ENCODE measurements around the gene CCDC172. TPM values are rescaled to one million over a fixed set of nuclear protein-coding genes. Genes with fewer than 3 reads are reported as not detected.

Gene CCDC172
- total RNA-seq, 1 donor from 2014 or later: not detected

- no peak for DNase-seq (ENCODE audit: extremely low spot score, unreplicated experiment)
- no peak overlapping the region for H3K4me3 Mint-ChIP-seq (ENCODE audit: unreplicated experiment)
- H3K27ac Mint-ChIP-seq (ENCODE audit: unreplicated experiment): no peak overlapping the region
- no peaks in the 10 kb centered on the region for H3K4me1 Mint-ChIP-seq (ENCODE audit: unreplicated experiment)
- TF ChIP-seq CTCF (IDR thresholded peaks at IDR 0.05): no peak
- no peaks in the 10 kb centered on the region for H3K27me3 Mint-ChIP-seq (ENCODE audit: unreplicated experiment)
- H3K9me3 Mint-ChIP-seq (ENCODE audit: unreplicated experiment): peaks cover 14% of the 10 kb centered on the region
- H3K36me3 Mint-ChIP-seq (ENCODE audit: unreplicated experiment): no peaks in the 10 kb centered on the region
These were observed 31.1 kb downstream of the CCDC172 start for GRCh38 chr10:116355341-116355740.

- Mint-ChIP-seq H3K9me3 (ENCODE audit: unreplicated experiment) (peaks cover 8% of the 10 kb centered on the region), H3K27me3 (ENCODE audit: unreplicated experiment) (no peaks in the 10 kb centered on the region)
These were observed 32.6 kb downstream of the CCDC172 start for GRCh38 chr10:116356833-116357232.

GRCh38 chr10:116364868-116365267, 40.6 kb downstream of the CCDC172 start:
- TF ChIP-seq CTCF (IDR thresholded peaks at IDR 0.05): no peak
- no peak overlapping the region for H3K4me3 Mint-ChIP-seq (ENCODE audit: unreplicated experiment)
- H3K4me1 Mint-ChIP-seq (ENCODE audit: unreplicated experiment): no peaks in the 10 kb centered on the region
- no peaks in the 10 kb centered on the region for H3K27me3 Mint-ChIP-seq (ENCODE audit: unreplicated experiment)
- H3K9me3 Mint-ChIP-seq (ENCODE audit: unreplicated experiment): no peaks in the 10 kb centered on the region
- no peak overlapping the region for H3K27ac Mint-ChIP-seq (ENCODE audit: unreplicated experiment)
- DNase-seq (ENCODE audit: extremely low spot score, unreplicated experiment): no peak
- H3K36me3 Mint-ChIP-seq (ENCODE audit: unreplicated experiment): no peaks in the 10 kb centered on the region

More at GRCh38 chr10:116356833-116357232, 32.6 kb downstream of the CCDC172 start:
- Mint-ChIP-seq H3K36me3 (ENCODE audit: unreplicated experiment) (no peaks in the 10 kb centered on the region), H3K4me1 (ENCODE audit: unreplicated experiment) (no peaks in the 10 kb centered on the region), H3K4me3 (ENCODE audit: unreplicated experiment) (no peak overlapping the region), H3K27ac (ENCODE audit: unreplicated experiment) (no peak overlapping the region)
- TF ChIP-seq CTCF (IDR thresholded peaks at IDR 0.05): no peak
- DNase-seq (ENCODE audit: extremely low spot score, unreplicated experiment): no peak

GRCh38 chr10:116371737-116372136, 47.5 kb downstream of the CCDC172 start:
- no peak for TF ChIP-seq CTCF (IDR thresholded peaks at IDR 0.05)
- peak overlapping the region; percentile 78 for H3K27ac Mint-ChIP-seq (ENCODE audit: unreplicated experiment)
- peak overlapping the region; percentile 66 for H3K4me3 Mint-ChIP-seq (ENCODE audit: unreplicated experiment)
- DNase-seq (ENCODE audit: extremely low spot score, unreplicated experiment): no peak
- peaks cover 11% of the 10 kb centered on the region for H3K4me1 Mint-ChIP-seq (ENCODE audit: unreplicated experiment)
- H3K27me3 Mint-ChIP-seq (ENCODE audit: unreplicated experiment): no peaks in the 10 kb centered on the region
- H3K9me3 Mint-ChIP-seq (ENCODE audit: unreplicated experiment): peaks cover 4% of the 10 kb centered on the region
- H3K36me3 Mint-ChIP-seq (ENCODE audit: unreplicated experiment): no peaks in the 10 kb centered on the region

- Mint-ChIP-seq H3K27me3 (ENCODE audit: unreplicated experiment) (no peaks in the 10 kb centered on the region), H3K4me1 (ENCODE audit: unreplicated experiment) (peaks cover 7% of the 10 kb centered on the region), H3K27ac (ENCODE audit: unreplicated experiment) (no peak overlapping the region), H3K9me3 (ENCODE audit: unreplicated experiment) (no peaks in the 10 kb centered on the region), H3K4me3 (ENCODE audit: unreplicated experiment) (no peak overlapping the region), H3K36me3 (ENCODE audit: unreplicated experiment) (no peaks in the 10 kb centered on the region)
- no peak for DNase-seq (ENCODE audit: extremely low spot score, unreplicated experiment)
- no peak for TF ChIP-seq CTCF (IDR thresholded peaks at IDR 0.05)
These were observed 58.0 kb downstream of the CCDC172 start for GRCh38 chr10:116382290-116382689.
